ENCODE measurements around the gene LRRC39.
"Not testable (repeated sequence)": the region's sequence is repeated elsewhere in the genome, so short reads cannot be mapped to it uniquely, and the experiment has no call there.

LRRC39 gene

DNA sequence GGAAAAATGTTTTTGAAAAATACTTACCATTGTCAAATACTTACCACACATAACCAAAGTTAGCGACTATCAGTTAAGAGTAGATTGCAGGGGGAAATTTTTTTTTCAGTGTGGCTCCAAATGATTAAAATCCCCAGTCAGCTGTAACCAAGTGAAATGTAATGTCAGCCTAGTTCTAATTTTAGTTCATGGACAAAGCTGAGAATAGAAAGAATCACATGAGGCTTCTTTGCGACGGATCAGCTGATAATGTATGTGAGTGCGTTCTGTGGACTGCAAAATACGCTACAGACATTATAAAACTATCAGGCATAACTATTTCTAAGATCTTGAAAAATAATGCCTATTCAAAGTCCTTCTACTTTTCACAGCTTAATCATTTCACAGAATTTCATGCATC is at the start of gene LRRC39:
LRRC39 (minus strand) TSS at position 166 of the 400 bp plus-strand sequence. CDS start 9,740 bp downstream, outside the sequence.
- DNase-seq = no peak

DNA sequence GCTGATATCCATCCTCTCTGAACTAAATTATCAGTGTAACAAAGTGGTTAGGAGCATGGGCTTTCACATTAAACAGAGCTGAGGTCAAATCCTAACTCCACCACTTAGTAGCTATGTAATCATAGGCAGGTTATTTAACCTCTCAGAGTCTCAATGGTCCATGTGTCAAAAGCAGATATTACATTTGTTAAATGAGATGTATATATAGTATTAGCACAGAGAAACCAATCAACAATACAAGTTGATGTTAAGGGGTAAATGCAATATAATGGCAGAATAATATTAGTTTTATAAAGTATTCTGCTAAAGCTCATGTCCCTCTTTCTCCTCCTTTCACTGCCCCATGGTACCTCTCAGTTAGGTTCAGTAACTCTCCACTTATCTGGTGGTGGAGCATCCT is 44.4 kb upstream of the LRRC39 start:
- DNase-seq = no peak

DNA sequence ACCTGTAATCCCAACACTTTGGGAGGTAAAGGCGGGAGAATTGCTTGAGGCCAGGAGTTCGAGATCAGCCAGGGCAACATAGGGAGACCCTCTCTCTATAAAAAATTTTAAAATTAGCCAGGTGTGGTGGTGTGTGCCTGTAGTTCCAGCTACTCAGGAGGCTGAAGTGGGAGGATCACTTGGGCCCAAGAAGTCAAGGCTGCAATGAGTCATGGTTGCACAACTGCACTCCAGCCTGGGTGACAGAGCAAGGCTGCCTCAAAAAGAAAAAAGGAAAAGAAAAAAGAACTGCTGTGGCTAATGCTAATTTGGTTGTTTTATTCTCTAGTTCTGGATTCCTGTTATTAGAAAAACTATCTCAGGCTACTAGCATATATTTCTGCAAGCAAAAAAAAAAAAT is 41.8 kb upstream of the LRRC39 start:
- no peak for DNase-seq

DNA sequence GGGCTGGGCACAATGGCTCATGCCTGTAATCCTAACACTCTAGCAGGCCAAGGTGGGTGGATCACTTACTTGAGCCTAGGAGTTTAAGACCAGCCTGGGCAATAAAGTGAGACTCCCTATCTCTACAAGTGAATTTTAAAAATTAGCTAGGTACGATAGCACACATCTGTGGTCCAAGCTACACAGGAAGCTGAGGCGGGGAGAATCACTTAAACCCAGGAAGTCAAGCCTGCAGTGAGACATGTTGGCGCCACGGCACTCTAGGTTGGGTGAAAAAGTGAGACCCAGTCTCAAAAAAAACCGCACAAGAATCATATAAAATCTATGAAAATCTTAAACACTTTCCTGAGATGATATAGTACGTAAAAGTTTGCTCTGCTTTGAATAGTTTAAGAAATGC is 41.4 kb upstream of the LRRC39 start:
- DNase-seq = no peak

DNA sequence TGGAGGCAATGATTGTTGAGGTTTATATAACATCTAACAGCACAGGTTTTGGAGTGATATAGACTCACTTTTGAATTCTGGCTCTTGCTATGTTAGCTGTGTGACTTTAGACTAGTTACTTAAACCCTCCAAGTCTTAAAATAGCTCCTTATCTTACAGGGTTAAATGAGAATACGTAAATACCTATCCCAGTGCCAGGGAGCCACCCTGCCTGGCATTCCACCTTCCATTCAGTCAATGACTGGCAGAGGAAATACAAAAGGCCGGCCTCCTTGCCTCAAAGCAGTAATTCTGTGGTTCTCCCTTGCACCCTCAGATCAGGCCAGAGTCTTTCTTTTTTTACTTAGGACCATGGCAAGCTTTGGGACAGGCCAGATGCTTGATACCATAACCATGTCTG is 39.8 kb upstream of the LRRC39 start:
- DNase-seq = no peak

DNA sequence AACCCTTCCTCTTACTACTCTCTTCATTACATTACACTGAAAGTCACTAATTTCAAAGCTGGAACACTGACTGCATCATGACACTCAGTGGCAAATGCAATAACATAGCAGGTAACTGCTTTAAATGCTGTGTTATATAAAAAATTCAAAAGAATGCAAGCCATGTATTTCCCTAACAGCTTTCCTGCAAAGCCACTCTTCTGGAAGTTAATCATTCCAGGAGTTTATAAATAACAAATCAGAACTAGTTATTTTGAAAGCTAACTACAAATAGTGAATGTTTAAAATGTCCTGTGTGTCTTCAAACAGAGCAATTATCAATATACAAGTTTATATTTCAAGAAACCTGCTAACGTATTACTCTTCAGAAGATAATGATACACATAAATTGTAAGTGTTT is 37.0 kb upstream of the LRRC39 start:
- no peak for DNase-seq

DNA sequence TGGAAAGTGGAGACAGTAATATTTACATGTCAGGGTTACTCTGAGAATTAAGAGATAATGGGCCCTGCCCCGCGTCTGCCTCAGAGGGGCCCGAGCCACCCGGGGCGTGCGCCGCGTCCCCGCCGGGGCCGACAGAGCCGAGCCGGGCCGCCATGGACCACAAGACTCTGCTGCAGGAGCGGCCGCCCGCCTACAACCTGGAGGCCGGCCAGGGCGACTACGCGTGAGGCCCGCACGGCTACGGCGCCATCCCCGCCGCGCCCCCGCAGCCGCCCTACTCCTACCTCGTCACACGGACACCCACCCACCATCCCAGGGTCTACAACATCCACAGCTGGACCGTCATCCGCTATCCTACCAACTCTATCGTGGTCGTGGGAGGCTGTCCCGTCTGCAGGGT is 35.1 kb upstream of the LRRC39 start:
- DNase-seq = no peak

DNA sequence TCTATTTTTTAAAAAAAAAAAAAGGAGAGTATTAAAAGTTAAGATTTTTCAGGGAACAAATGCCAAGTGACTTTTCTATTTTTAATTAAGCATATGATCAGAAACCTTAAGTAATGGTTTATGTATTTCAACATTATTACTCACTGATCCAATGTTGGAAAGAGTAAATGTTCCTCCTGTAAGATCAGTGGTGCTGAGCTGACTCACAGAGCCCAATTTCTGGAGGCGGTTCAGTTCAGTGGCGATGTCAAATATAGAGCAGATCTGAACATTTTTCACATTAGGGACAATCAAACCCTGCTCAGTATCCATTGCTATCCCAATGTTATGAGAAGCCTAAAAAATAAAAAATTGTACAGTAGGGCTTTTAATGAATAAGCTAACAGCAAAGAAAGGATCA is 28.2 kb upstream of the LRRC39 start:
- no peak for DNase-seq

DNA sequence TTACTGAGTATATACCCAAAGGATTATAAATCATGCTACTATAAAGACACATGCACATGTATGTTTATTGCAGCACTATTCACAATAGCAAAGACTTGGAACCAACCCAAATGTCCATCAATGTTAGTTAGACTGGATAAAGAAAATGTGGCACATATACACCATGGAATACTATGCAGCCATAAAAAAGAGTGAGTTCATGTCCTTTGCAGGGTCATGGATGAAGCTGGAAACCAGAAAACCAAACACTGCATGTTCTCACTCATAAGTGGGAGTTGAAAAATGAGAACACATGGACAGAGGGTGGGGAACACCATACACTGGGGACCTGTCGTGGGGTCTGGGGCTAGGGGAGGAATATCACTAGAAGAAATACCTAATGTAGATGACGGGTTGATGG is 27.5 kb upstream of the LRRC39 start:
- DNase-seq = not testable (repeated sequence)

DNA sequence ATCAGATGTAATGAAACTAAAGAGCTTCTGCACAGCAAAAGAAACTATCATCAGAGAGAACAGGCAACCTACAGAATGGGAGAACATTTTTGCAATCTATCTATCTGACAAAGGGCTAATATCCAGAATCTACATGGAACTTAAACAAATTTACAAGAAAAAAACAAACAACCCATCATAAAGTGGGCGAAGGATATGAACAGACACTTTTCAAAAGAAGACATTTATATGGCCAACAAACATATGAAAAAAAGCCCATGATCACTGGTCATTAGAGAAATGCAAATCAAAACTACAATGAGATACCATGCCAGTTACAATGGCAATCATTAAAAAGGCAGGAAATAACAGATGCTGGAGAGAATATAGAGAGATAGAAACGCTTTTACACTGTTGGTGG is 27.0 kb upstream of the LRRC39 start:
- not testable (repeated sequence) for DNase-seq

DNA sequence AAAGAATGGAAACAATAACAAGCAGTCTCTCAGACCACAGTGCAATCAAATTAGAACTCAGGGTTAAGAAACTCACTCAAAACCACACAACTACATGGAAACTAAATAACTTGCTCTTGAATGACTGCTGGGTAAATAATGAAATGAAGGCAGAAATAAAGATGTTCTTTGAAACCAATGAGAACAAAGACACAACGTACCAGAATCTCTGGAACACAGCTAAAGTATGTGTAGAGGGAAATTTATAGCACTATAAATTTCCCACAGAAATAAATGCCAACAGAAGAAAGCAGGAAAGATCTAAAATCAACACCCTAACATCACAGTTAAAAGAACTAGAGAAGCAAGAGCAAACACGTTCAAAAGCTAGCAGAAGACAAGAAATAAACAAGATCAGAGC is 24.6 kb upstream of the LRRC39 start:
- not testable (repeated sequence) for DNase-seq

DNA sequence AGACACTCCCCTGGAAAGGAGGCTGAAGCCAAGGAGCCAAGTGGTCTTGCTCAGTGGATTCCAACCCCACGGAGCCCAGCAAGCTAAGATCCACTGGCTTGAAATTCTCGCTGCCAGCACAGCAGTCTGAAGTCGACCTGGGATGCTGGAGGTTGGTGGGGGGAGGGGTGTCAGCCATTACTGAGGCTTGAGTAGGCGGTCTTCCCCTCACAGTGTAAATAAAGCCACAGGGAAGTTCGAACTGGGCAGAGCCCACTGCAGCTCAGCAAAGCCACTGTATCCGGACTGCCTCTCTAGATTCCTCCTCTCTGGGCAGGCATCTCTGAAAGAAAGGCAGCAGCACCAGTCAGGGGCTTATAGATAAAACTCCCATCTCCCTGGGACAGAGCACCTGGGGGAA is 22.0 kb upstream of the LRRC39 start:
- not testable (repeated sequence) for DNase-seq

DNA sequence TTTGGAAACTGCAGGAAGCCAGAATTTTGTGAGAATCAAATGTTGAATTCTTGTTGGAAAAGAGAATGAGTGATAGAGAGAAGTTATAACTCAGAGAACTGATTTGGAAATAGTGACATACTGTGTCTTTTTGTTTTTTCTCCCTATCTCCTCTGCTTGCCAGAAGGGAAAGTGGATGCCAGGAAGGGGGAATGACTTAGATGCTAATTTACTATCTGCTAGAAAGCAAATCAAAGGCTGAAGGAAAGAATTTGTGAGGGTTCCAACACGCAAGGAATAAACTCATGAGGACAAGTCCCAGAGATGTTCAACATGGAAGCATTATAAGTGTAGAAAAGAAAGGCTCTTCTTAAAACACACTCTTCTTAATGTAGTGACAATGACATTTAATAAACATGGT is 20.5 kb upstream of the LRRC39 start:
- no peak for DNase-seq

DNA sequence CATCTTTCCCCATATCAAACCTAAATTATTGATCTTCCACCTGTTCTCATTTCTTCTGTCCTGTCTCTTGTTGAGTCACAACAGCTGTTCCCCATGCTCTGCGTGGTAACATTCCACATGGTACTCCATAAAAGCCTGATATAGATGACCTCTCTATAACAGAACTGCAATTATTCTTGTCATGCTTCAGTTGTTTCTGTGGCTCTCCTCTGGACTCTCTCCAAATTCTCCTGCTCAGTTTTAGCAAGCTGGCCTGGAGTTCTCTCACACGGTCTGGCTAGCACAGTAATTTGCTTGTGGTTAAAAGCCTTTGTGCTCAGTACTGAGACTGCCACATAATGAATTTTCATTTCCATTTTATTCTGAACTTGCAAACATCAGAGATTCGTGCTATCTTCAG is 10.6 kb upstream of the LRRC39 start:
- DNase-seq = no peak

DNA sequence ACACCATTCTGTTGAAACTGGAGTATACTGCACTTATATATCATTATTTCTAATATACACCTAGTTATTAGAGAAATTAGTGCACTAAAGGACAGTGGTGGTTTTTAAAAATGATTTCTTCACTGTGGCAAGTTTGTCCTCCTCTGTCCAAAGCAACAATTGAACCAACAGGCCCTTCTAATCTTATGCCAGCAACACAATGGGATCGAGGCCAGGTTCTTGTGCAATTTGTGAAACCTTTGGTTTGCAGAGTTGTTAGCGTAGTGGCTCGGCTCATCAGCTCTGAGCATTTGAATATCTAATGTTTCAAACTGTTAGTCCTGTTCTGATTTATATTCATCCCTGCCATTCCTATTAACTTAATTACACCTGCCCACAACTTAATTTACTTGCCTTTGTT is 9.9 kb upstream of the LRRC39 start:
- no peak for DNase-seq

DNA sequence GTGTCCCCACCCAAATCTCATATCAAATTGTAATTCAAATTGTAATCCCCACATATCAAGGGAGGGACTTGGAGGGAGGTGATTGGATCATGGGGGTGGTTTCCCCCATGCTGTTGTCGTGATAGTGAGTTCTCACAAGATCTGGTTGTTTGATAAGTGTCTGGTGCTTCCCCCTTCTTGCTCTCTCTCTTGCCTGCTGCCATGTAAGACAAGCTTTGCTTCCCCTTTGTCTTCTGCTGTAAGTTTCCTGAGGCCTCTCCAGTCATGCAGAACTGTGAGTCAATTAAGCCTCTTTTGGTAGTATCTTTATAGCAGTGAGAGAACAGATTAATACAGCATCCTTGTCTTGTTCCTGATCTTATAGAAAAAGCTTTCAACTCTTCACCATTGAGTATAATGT is 6.5 kb upstream of the LRRC39 start:
- DNase-seq = peak; percentile 38

DNA sequence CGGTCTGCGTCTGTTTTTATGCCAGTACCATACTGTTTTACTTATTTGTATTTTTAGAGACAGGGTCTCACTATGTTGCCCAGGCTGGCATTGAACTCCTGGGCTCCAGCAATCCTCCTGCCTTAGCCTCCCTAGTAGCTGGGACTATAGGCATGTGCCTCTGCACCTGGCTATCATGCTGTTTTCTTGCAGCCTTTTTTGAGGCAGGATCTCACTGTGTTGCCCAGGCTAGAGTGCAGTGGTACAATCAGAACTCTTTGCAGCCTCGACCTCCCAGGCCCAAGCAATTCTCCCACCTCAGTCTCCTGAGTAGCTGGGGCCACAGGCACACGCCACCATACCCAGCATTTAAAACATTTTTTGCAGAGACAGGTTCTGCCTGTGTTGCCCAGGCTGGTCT is 5.3 kb upstream of the LRRC39 start:
- DNase-seq = no peak

DNA sequence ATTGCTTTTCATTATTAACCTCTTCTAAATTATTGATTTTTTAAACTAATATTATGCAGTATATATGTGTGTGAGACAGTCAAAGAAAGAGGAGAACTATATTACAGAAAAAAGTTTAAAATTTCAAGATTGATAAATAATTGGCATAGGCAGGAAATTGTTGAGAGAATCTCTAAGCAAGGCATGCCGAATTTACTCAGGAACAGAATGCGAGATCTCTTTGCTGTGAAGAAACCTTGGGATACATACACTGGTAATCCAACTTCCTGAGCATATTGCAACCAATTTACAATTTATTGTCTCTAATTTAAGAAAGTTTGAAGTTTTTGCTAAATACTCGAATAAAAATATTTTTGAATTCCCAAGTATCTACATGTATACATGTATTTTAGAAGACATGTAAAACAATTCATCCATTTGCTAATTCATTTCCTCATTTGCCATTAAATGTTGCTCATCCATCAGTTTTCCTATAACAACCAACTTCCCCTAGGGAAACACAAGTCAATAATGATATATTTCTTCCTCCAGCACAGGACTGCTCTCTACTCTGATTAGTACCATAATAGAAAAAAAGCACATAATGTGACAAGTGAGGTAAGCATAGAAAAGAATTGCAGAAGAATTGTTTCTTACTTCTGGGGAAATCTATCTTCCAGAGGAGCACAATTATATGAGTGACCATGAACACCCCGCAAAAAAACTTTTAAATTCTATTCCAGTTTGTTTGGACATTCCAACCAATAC is 588 bp downstream of the LRRC39 start:
- DNase-seq = no peak

DNA sequence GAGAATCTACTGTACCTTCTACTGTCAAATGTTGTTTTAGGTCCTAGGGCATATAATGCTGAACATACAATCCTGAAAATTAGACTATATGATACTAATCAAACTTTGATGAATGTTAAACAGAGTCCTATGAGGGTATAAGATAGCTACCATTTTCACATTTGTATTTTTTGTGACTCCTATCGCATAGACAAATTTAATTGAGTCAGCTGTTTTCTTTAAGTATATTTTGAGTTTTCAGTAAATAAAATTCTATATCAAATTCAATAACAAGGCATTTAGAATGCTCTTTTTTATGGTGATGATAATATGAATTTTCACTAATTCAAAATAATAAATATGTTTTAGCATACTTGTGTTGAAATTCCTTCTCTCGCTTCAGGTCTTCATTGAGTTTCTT is 10.0 kb downstream of the LRRC39 start:
- no peak for DNase-seq

DNA sequence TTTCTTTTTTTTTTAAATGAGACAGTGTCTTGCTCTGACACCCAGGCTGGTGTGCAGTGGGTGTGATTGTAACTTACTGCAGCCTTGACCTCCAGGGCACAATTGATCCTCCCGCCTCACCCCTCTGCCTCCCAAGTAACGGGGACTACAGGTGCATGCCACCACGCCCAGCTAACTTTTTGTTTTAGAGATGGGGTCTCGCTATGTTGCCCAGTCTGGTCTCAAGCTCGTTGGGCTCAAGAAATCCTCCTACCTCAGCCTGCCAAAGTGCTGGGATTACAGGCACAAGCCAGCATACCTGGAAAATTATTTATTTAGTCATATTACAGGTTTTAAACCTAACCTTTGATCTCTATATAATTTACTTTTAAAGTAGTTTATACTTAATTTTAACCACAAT is 13.4 kb downstream of the LRRC39 start:
- no peak for DNase-seq

DNA sequence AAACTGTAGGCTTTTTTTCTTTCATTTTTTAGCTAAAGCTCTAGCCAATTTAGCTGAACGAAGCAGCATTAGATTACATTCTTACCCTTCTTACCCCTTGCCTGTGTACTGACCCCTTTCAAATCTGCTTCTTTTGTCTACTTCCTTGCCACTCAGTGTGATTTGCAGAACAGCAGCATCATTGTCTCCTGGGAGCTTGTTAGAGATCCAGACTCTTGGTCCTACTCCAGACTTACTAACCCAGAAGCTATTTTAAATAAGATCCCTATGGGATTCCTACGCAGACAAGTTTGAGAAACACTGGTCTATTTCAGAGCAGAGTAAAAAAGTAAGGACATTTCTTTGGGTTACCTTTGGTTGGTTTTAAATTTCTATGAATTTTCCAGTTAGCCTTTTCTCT is 13.8 kb downstream of the LRRC39 start:
- DNase-seq = no peak

DNA sequence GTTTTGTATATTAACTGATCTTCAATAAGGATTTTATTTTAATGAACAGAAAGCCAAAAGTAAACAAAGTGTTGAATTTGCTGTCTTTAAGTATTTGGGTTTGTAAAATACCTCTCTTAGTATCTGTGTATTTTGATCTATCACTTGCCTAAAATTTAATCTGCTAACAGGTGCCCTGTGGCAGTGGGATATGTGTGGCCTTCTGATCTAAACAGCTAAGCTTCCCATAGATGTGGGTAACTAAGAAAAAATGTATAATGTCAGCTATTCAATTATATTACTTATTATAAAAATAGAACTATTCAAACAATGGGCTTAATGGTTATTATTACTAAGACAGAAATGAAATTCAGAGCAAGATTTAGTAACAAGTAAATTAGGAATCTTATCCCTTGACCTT is 15.2 kb downstream of the LRRC39 start:
- no peak for DNase-seq

DNA sequence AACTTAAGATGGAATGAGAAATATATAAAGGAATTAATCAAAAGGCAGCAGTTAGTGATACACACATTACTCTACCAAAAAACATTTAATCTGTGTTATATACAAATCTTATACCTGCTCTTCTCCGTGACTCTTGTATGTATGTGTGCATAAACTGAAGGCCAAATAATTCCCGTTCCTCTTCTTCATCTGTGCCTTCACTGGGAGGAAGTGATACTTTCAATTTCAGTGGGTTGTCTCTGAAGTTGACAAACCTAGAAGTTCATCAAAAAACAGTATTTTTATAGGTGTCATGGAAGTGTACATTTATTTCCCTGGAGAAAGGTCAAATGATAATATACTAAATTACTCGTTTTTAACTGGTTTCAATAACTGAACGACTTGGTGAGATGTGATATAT is 25.8 kb downstream of the LRRC39 start:
- no peak for DNase-seq

DNA sequence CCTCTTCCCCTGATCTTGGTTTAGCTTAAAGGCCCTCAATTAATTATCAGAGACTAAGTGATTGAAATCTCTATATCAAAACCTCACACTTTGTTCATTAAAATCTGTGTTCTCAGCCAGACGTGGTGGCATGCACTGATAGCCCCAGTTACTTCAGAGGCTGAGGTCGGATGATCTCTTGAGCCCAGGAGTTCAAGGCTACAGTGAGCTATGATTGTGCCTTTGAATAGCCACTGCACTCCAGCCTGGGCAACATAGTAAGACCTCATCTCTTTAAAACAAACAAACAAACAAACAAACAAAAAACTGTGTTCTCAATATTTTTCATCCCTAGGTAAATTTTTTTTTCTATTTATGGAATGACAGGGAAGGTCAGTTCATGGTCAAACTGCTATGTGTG is 26.4 kb downstream of the LRRC39 start:
- DNase-seq = no peak

DNA sequence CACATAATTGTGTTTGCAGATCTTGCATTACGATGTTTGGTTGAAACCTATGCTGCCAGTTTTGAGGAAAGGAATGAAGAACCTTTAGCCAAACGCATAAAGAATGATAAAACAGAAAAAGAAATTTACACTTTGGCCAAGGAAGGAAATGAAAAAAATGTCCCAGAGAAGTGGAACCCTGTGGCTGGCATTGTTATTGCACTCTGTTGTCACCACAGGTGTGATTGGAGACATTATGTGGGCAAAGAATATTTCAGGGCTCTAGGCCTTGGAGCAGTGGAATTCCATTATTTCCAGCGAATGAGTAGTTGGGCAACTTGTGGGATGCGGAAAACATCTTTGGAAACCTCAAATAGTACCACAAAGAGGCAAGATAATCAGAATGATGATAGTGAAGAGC is 30.2 kb downstream of the LRRC39 start:
- no peak for DNase-seq

DNA sequence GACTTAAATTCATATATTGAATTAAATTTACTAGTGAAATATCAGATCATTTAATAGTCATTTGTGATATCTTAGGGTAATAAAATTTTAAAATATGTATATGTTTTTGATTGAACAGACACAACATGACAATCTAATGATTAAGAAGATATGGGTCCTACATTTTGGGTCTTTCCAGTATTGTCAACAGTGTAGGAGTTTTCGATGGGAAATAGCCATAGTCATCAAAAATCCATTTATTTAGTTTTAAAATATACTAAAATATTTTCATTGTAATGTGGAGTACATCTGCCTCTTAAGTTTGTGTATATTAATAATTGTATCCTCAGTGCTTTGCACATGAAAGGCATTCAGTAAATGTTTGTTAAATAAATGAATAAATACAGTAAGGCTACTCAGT is 31.1 kb downstream of the LRRC39 start:
- DNase-seq = no peak

All from KG1 (cell line).